ENCODE measurements around the gene ZNF513. TPM values are rescaled to one million over a fixed set of nuclear protein-coding genes. Genes with fewer than 3 reads are reported as not detected.

Gene ZNF513
- total RNA-seq, 1 donor from 2014 or later, result 27.9 TPM

DNA sequence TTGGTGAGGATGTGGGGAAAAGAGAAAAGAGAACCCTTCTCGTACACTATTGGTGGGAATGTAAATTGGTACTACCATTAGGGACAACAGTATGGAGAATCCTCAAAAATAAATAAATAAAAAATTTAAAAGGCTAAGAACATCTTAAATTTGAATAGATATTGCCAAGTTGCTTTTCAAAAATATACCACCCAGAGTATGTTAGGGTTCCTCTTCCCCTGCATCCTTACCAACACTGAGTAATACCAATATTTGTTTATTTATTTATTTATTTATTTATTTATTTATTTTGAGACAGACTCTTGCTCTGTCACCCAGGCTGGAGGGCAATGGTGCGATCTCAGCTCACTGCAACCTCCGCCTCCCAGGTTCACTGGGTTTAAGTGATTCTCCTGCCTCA lies 42.4 kb upstream of the ZNF513 start:
- Mint-ChIP-seq H3K27ac (ENCODE audit: unreplicated experiment) (no peak overlapping the region), H3K4me3 (no peak overlapping the region), H3K27me3 (ENCODE audit: low read depth) (no peaks in the 10 kb centered on the region), H3K9me3 (no peaks in the 10 kb centered on the region), H3K36me3 (ENCODE audit: low read depth) (no peaks in the 10 kb centered on the region), H3K4me1 (peaks cover 5% of the 10 kb centered on the region)
- no peak for DNase-seq (ENCODE audit: low read depth, low spot score)
- TF ChIP-seq, protein P1, sequence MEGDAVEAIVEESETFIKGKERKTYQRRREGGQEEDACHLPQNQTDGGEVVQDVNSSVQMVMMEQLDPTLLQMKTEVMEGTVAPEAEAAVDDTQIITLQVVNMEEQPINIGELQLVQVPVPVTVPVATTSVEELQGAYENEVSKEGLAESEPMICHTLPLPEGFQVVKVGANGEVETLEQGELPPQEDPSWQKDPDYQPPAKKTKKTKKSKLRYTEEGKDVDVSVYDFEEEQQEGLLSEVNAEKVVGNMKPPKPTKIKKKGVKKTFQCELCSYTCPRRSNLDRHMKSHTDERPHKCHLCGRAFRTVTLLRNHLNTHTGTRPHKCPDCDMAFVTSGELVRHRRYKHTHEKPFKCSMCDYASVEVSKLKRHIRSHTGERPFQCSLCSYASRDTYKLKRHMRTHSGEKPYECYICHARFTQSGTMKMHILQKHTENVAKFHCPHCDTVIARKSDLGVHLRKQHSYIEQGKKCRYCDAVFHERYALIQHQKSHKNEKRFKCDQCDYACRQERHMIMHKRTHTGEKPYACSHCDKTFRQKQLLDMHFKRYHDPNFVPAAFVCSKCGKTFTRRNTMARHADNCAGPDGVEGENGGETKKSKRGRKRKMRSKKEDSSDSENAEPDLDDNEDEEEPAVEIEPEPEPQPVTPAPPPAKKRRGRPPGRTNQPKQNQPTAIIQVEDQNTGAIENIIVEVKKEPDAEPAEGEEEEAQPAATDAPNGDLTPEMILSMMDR (conservative IDR thresholded peaks at IDR 0.05), result no peak

DNA sequence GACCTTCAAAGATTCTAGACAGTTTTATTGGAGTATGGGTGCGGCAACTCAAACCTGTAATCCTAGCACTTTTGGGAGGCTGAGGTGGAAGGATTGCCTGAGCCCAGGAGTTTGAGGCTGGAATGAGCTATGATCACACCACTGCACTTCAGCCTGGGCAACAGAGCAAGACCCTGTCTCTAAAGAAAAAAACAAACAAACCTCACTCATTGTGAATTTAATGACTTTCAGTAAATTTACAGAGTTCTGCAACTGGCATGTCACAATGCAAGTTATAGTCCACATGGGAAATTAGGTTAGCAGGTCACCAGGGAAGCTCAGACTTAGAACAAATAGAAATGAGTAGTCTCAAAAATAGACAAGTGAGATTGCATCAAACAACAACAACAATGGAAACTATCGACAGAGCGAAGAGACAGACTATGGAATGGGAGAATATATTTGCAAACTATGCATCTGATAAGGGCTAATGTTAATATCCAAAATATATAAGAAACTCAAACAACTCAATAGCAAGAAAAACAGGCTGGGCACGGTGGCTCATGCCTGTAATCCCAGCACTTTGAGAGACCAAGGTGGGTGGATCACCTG lies 41.2 kb upstream of the ZNF513 start:
- H3K9me3 Mint-ChIP-seq, result no peaks in the 10 kb centered on the region
- no peak overlapping the region for H3K4me3 Mint-ChIP-seq
- no peak overlapping the region for H3K27ac Mint-ChIP-seq (ENCODE audit: unreplicated experiment)
- H3K4me1 Mint-ChIP-seq, result no peaks in the 10 kb centered on the region
- H3K27me3 Mint-ChIP-seq (ENCODE audit: low read depth), result no peaks in the 10 kb centered on the region
- no peaks in the 10 kb centered on the region for H3K36me3 Mint-ChIP-seq (ENCODE audit: low read depth)
- TF ChIP-seq, protein P1 (conservative IDR thresholded peaks at IDR 0.05), result no peak
- DNase-seq (ENCODE audit: low read depth, low spot score), result no peak

DNA sequence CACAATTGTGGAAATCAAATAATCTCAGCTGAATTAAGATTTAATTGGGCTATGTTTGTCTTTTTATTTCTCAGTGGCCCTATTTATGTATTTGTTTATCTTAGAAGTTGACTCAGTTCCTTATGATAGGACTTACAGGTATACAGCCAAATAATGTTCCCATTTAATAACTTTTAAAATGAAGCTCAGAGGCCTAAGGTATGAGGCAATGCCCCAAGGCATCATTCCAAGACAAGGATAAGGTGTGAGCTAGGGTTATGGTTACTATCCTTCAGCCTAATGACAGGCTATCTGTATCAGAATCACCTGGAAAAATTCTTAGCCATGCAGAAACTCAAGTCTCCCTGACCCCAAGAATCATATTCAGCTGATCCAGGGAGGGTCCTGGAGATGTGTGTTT lies 40.5 kb upstream of the ZNF513 start:
- no peak overlapping the region for H3K27ac Mint-ChIP-seq (ENCODE audit: unreplicated experiment)
- no peaks in the 10 kb centered on the region for H3K9me3 Mint-ChIP-seq
- no peaks in the 10 kb centered on the region for H3K36me3 Mint-ChIP-seq (ENCODE audit: low read depth)
- TF ChIP-seq, protein P1 (conservative IDR thresholded peaks at IDR 0.05), result no peak
- no peak overlapping the region for H3K4me3 Mint-ChIP-seq
- DNase-seq (ENCODE audit: low read depth, low spot score), result no peak
- no peaks in the 10 kb centered on the region for H3K27me3 Mint-ChIP-seq (ENCODE audit: low read depth)
- H3K4me1 Mint-ChIP-seq, result no peaks in the 10 kb centered on the region

DNA sequence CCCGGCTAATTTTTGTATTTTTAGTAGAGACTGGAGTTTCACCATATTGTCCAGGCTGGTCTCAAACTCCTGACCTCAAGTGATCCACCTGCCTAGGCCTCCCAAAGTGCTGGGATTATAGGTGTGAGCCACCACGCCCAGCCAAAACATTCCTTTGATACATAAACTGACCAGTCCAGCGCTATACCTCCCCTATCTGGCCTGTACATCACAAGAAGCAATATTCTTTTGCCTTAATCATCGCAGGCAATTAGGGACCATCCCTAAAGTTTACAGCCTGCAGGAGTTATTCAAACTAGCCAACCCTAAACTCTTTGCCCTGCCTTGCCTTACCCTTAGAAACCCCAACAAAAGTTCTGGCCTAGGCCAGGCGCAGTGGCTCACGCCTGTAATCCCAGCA lies 35.6 kb upstream of the ZNF513 start:
- Mint-ChIP-seq H3K27ac (ENCODE audit: unreplicated experiment) (no peak overlapping the region), H3K27me3 (ENCODE audit: low read depth) (peaks cover 4% of the 10 kb centered on the region), H3K4me3 (peak overlapping the region; percentile 19), H3K9me3 (peaks cover 2% of the 10 kb centered on the region), H3K36me3 (ENCODE audit: low read depth) (no peaks in the 10 kb centered on the region), H3K4me1 (peaks cover 4% of the 10 kb centered on the region)
- TF ChIP-seq, protein P1 (conservative IDR thresholded peaks at IDR 0.05), result no peak
- no peak for DNase-seq (ENCODE audit: low read depth, low spot score)

DNA sequence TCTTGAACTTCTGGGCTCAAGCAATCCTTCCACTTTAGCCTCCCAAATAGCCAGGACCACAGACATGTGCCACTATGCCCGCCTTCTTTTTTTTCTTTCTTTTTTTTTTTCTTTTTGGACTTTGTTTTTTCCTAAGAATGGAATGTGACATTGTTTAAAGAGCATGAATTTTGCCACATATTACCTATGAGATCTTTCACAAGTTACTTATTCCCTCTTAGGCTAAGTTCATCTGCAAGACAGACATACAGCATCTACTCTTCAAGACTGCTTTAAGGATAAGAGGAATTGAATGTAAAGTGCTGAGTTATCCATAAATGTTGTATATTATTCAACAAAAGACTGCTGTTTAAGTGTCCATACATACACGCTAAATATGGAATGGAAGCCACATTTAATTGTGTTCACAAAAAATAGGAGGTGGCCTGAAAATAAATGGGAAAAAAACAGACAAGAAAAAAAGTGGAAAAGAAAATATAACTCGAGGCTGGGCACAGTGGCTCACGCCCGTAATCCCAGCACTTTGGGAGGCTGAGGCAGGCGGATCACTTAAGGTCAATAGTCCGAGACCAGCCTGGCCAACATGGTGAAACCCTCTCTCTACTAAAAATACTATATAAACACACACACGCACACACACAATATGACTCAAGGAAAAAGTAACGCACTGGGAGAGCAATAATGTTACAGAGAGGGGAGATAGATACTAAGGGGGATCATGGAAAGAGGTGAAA lies 32.1 kb upstream of the ZNF513 start:
- Mint-ChIP-seq H3K4me1 (peaks cover 24% of the 10 kb centered on the region), H3K9me3 (peaks cover 6% of the 10 kb centered on the region), H3K4me3 (peak overlapping the region; percentile 60), H3K27ac (ENCODE audit: unreplicated experiment) (no peak overlapping the region), H3K27me3 (ENCODE audit: low read depth) (peaks cover 4% of the 10 kb centered on the region), H3K36me3 (ENCODE audit: low read depth) (peaks cover 3% of the 10 kb centered on the region)
- TF ChIP-seq, protein P1 (conservative IDR thresholded peaks at IDR 0.05), result no peak
- DNase-seq (ENCODE audit: low read depth, low spot score), result no peak
